H9 (cell line): ENCODE results near the gene FBXO31. TPM values are rescaled to one million over a fixed set of nuclear protein-coding genes. Genes with fewer than 3 reads are reported as not detected.

Experiments
- DNase-seq: peaks from one replicate; pipeline ENCODE4 v3.0.0-alpha.2; 2017
- H2AFZ ChIP-seq: one replicate; pipeline ENCODE4 v1.6.1; 2013; ENCODE audit warnings: mild to moderate bottlenecking, low read length, control low read depth, moderate library complexity
- H2AK5ac ChIP-seq: 2 replicates; pipeline ENCODE4 v1.6.1; 2013; ENCODE audit warnings: low read length, control low read depth, mixed read lengths; ENCODE audit not compliant: insufficient read length
- H2BK120ac ChIP-seq: one replicate; pipeline ENCODE4 v1.6.1; 2013; ENCODE audit warnings: low read depth, mild to moderate bottlenecking, low read length, control low read depth, inconsistent platforms; ENCODE audit not compliant: poor library complexity, severe bottlenecking
- H2BK12ac ChIP-seq: 2 replicates; pipeline ENCODE4 v1.6.1; 2013; ENCODE audit warnings: low read length, control low read depth, mixed read lengths, low read depth; ENCODE audit not compliant: insufficient read length
- H2BK15ac ChIP-seq: 2 replicates; pipeline ENCODE4 v1.6.1; 2013; ENCODE audit warnings: low read depth, low read length, control low read depth
- H2BK20ac ChIP-seq: one replicate; pipeline ENCODE4 v1.6.1; 2013; ENCODE audit warnings: low read depth, mild to moderate bottlenecking, low read length, control low read depth, inconsistent platforms; ENCODE audit not compliant: poor library complexity, severe bottlenecking
- H2BK5ac ChIP-seq: 2 replicates; pipeline ENCODE4 v1.6.1; 2013; ENCODE audit warnings: low read length, control low read depth, mixed read lengths; ENCODE audit not compliant: insufficient read length
- H3K14ac ChIP-seq: 2 replicates; pipeline ENCODE4 v1.6.1; 2013; ENCODE audit warnings: low read length, control low read depth; ENCODE audit not compliant: insufficient read depth
- H3K18ac ChIP-seq: 2 replicates; pipeline ENCODE4 v1.6.1; 2013; ENCODE audit warnings: low read depth, mild to moderate bottlenecking, mixed read lengths, low read length, control low read depth; ENCODE audit not compliant: insufficient read length
- H3K23ac ChIP-seq: 2 replicates; pipeline ENCODE4 v1.6.1; 2013; ENCODE audit warnings: low read length, control low read depth, mixed read lengths, low read depth; ENCODE audit not compliant: insufficient read length
- H3K23me2 ChIP-seq: 2 replicates; pipeline ENCODE4 v1.6.1; 2013; ENCODE audit warnings: low read depth, mild to moderate bottlenecking, mixed read lengths, low read length, control low read depth; ENCODE audit not compliant: insufficient read length, poor library complexity, severe bottlenecking
- H3K27ac ChIP-seq: 2 replicates; pipeline ENCODE4 v1.5.1; 2013; ENCODE audit warnings: low read length, control low read depth, mixed read lengths, low read depth; ENCODE audit not compliant: insufficient read length
- H3K27me3 ChIP-seq: 2 replicates; pipeline ENCODE4 v1.6.1; 2013; ENCODE audit warnings: low read length, control low read depth, inconsistent platforms; ENCODE audit not compliant: insufficient read depth
- H3K4ac ChIP-seq: 2 replicates; pipeline ENCODE4 v1.6.1; 2013; ENCODE audit warnings: low read depth, mild to moderate bottlenecking, control low read depth, inconsistent platforms, low read length, moderate library complexity
- H3K4me1 ChIP-seq: 2 replicates; pipeline ENCODE4 v1.6.1; 2013; ENCODE audit warnings: low read length, control low read depth, inconsistent platforms; ENCODE audit not compliant: insufficient read depth
- H3K4me2 ChIP-seq: 2 replicates; pipeline ENCODE4 v1.6.1; 2013; ENCODE audit warnings: low read length, control low read depth, mixed read lengths; ENCODE audit not compliant: insufficient read length, insufficient read depth
- H3K56ac ChIP-seq: 2 replicates; pipeline ENCODE4 v1.6.1; 2013; ENCODE audit warnings: low read depth, mild to moderate bottlenecking, mixed read lengths, low read length, control low read depth; ENCODE audit not compliant: insufficient read length
- H3K79me1 ChIP-seq: 2 replicates; pipeline ENCODE4 v1.6.1; 2013; ENCODE audit warnings: low read depth, mild to moderate bottlenecking, moderate library complexity, low read length, control low read depth, inconsistent platforms; ENCODE audit not compliant: insufficient read depth, poor library complexity, severe bottlenecking
- H3K79me2 ChIP-seq: 2 replicates; pipeline ENCODE4 v1.6.1; 2013; ENCODE audit warnings: low read length, control low read depth, inconsistent platforms; ENCODE audit not compliant: insufficient read depth
- H3K9ac ChIP-seq: 2 replicates; pipeline ENCODE4 v1.6.1; 2013; ENCODE audit warnings: low read length, control low read depth, mixed read lengths; ENCODE audit not compliant: insufficient read length; ENCODE audit errors: extremely low read depth
- H3K9me3 ChIP-seq: one replicate; pipeline ENCODE4 v1.6.1; 2013; ENCODE audit warnings: low read depth, low read length, inconsistent platforms; ENCODE audit not compliant: control insufficient read depth
- H3T11ph ChIP-seq: one replicate; pipeline ENCODE4 v1.6.1; 2013; ENCODE audit warnings: mild to moderate bottlenecking, low read length, control low read depth, inconsistent platforms
- H4K20me1 ChIP-seq: one replicate; pipeline ENCODE4 v1.6.1; 2013; ENCODE audit not compliant: control insufficient read depth, insufficient read length, insufficient read depth
- H4K5ac ChIP-seq: 2 replicates; pipeline ENCODE4 v1.6.1; 2013; ENCODE audit warnings: low read depth, mild to moderate bottlenecking, mixed read lengths, low read length, control low read depth; ENCODE audit not compliant: insufficient read length
- H4K8ac ChIP-seq: replicated peaks from 2 replicates; pipeline ENCODE4 v1.6.1; 2013; ENCODE audit warnings: low read length, control low read depth, mixed read lengths, low read depth; ENCODE audit not compliant: insufficient read length
- H4K91ac ChIP-seq: 2 replicates; pipeline ENCODE4 v1.6.1; 2013; ENCODE audit warnings: low read depth, mild to moderate bottlenecking, moderate library complexity, mixed read lengths, low read length, control low read depth; ENCODE audit not compliant: insufficient read length
- H3K27ac Mint-ChIP-seq, 3 experiments: 2 replicates in 2 of 3; 3 replicates in 1 of 3; pipeline ENCODE4 v1.8.0; 2020 to 2021; ENCODE audit warnings: mixed read lengths in 3 of 3, mild to moderate bottlenecking in 1 of 3, moderate library complexity in 1 of 3
- H3K27me3 Mint-ChIP-seq: 2 replicates; pipeline ENCODE4 v1.8.0; 2021; ENCODE audit warnings: low read depth, mild to moderate bottlenecking, moderate library complexity, mixed read lengths
- H3K36me3 Mint-ChIP-seq, 3 experiments: 2 replicates in 2 of 3; 3 replicates in 1 of 3; pipeline ENCODE4 v1.8.0; 2020 to 2021; ENCODE audit warnings: low read depth in 3 of 3, mixed read lengths in 3 of 3; ENCODE audit not compliant: insufficient read depth in 1 of 3
- H3K4me1 Mint-ChIP-seq, 2 experiments: 2 replicates each; pipeline ENCODE4 v1.8.0; 2020; ENCODE audit warnings: mixed read lengths in 2 of 2
- H3K4me3 Mint-ChIP-seq, 2 experiments: 2 replicates in 1 of 2; 3 replicates in 1 of 2; pipeline ENCODE4 v1.8.0; 2020 to 2021; ENCODE audit warnings: mild to moderate bottlenecking in 2 of 2, mixed read lengths in 2 of 2, moderate library complexity in 1 of 2
- H3K9me3 Mint-ChIP-seq, 2 experiments: 2 replicates in 1 of 2; 3 replicates in 1 of 2; pipeline ENCODE4 v1.8.0; 2020; ENCODE audit warnings: mild to moderate bottlenecking in 2 of 2, mixed read lengths in 2 of 2, moderate library complexity in 1 of 2
- WGBS: extraction: QIAGEN DNeasy Blood & Tissue Kit; methylation state at CpG from one replicate; pipeline ENCODE4 v1.1.7; 2013; ENCODE audit warnings: missing lambda C conversion rate, low lambda C conversion rate, mixed read lengths; ENCODE audit not compliant: insufficient read length; ENCODE audit errors: extremely low coverage; 5-methylcytosine and 5-hydroxymethylcytosine counted together
- total RNA-seq: library from RNA; stranded (reverse); gene quantifications from 2 replicates; pipeline ENCODE4 v1.2.1, GENCODE V29; 2021
- TF ChIP-seq, protein P1 (sequence below): fragments of 200-600 bp; sonication (generic); conservative IDR thresholded peaks from 3 replicates; pipeline ENCODE4 v1.8.0; 2021; ENCODE audit warnings: antibody characterized with exemption, mild to moderate bottlenecking

Gene FBXO31
- total RNA-seq, 1 experiment from 2014 or later: 24.2 TPM

DNA sequence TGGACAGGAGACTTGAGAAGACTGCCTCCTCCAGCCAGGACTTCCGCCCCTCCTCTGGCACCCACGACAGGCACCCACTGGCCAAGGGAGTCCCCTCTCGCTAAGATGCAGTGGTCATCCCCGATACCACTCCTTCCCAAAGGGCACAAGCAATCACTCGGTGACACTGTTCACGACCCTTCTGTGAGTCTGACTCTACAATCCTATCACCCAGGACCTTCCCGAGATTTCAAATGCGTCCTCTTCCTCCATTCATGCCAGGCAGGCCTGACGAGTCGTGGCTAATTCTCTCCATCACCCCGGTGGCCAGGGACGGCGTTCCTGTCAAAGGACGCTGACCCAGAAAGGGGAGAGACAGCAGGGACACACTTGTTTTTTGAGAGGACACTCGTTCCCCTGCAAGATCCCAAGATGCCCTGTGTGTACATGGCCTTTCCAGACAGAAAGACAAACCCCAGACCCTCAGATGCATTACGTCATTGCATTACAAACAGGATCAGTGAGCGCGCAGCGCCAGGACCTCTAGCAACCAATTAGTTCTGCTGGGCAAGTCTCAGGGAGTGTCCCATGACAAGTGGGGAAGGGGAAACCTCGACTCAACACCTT is 12.2 kb downstream of the FBXO31 start:
- H3K27ac Mint-ChIP-seq: peak overlapping the region in 2 of 3 experiments; percentile 28 to 55; a peak in 3 of 7 replicates
- H3K4me3 Mint-ChIP-seq: no peak overlapping the region
- Histone ChIP-seq H2AFZ (no peak overlapping the region), H3K56ac (no peak overlapping the region), H3K79me1 (peaks cover 8% of the 10 kb centered on the region), H2BK15ac (no peak overlapping the region), H2BK12ac (no peak overlapping the region), H4K20me1 (no peaks in the 10 kb centered on the region), H3K9ac (no peak overlapping the region), H3K9me3 (no peaks in the 10 kb centered on the region), H2BK120ac (no peak overlapping the region), H4K91ac (no peak overlapping the region), H2AK5ac (no peak overlapping the region), H3K4ac (no peak overlapping the region), H3T11ph (no peak overlapping the region), H3K27ac (no peak overlapping the region), H2BK20ac (no peak overlapping the region), H3K14ac (no peak overlapping the region; the same call in 1 of the 2 replicates), H3K27me3 (no peaks in the 10 kb centered on the region), H2BK5ac (no peak overlapping the region), H3K79me2 (no peaks in the 10 kb centered on the region; the same call in 1 of the 2 replicates), H4K5ac (no peak overlapping the region), H3K4me1 (no peaks in the 10 kb centered on the region), H4K8ac (no peak overlapping the region), H3K23ac (no peak overlapping the region), H3K4me2 (no peak overlapping the region), H3K23me2 (no peaks in the 10 kb centered on the region), H3K18ac (no peak overlapping the region)
- DNase-seq: no peak
- H3K9me3 Mint-ChIP-seq: no peaks in the 10 kb centered on the region
- WGBS: no CpG with 5 or more reads among the region's 20 CpGs
- H3K36me3 Mint-ChIP-seq: peaks cover 0 to 6% (median 0%) of the 10 kb centered on the region in 3 experiments; a peak in 2 of 7 replicates
- peaks cover 23% of the 10 kb centered on the region in 2 experiments for H3K4me1 Mint-ChIP-seq
- H3K27me3 Mint-ChIP-seq: no peaks in the 10 kb centered on the region
- TF ChIP-seq, protein P1, sequence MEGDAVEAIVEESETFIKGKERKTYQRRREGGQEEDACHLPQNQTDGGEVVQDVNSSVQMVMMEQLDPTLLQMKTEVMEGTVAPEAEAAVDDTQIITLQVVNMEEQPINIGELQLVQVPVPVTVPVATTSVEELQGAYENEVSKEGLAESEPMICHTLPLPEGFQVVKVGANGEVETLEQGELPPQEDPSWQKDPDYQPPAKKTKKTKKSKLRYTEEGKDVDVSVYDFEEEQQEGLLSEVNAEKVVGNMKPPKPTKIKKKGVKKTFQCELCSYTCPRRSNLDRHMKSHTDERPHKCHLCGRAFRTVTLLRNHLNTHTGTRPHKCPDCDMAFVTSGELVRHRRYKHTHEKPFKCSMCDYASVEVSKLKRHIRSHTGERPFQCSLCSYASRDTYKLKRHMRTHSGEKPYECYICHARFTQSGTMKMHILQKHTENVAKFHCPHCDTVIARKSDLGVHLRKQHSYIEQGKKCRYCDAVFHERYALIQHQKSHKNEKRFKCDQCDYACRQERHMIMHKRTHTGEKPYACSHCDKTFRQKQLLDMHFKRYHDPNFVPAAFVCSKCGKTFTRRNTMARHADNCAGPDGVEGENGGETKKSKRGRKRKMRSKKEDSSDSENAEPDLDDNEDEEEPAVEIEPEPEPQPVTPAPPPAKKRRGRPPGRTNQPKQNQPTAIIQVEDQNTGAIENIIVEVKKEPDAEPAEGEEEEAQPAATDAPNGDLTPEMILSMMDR: no peak
